ENCODE results near the gene GALNT16.
A peak's percentile ranks its signal among the peaks of the same experiment; 100 is the strongest.

GALNT16 gene

GRCh38 chr14:69345402-69345801, 85.4 kb downstream of the GALNT16 start:
- DNase-seq = no peak

GRCh38 chr14:69346710-69347109, 86.8 kb downstream of the GALNT16 start:
- DNase-seq = peak; percentile 15 to 37

GRCh38 chr14:69349091-69349777, 89.3 kb downstream of the GALNT16 start:
- DNase-seq = no peak

- DNase-seq = no peak
Measured at GRCh38 chr14:69350892-69351291, 90.9 kb downstream of the GALNT16 start.

- no peak for DNase-seq
Measured at GRCh38 chr14:69351385-69351784, 91.4 kb downstream of the GALNT16 start.

GRCh38 chr14:69351911-69352310, 92.0 kb downstream of the GALNT16 start:
- no peak for DNase-seq

- DNase-seq = no peak
Measured at GRCh38 chr14:69353168-69353567, 93.2 kb downstream of the GALNT16 start.

- peak in 1 of 2 experiments; percentile 35 for DNase-seq
Measured at GRCh38 chr14:69354383-69355153, 94.6 kb downstream of the GALNT16 start.

- DNase-seq = no peak
Measured at GRCh38 chr14:69355154-69355597, 95.2 kb downstream of the GALNT16 start.

- DNase-seq = peak; percentile 18 to 57
Measured at GRCh38 chr14:69355607-69356281, 95.8 kb downstream of the GALNT16 start.

GRCh38 chr14:69356903-69357543, 97.1 kb downstream of the GALNT16 start:
- DNase-seq = no peak

- no peak for DNase-seq
Measured at GRCh38 chr14:69357544-69358200, 97.7 kb downstream of the GALNT16 start.

- DNase-seq = no peak
Measured at GRCh38 chr14:69358233-69358963, 98.4 kb downstream of the GALNT16 start.

- DNase-seq = no peak
Measured at GRCh38 chr14:69358966-69359365, 99.0 kb downstream of the GALNT16 start.

- DNase-seq = peak; percentile 48 to 73
Measured at GRCh38 chr14:69360438-69361108, 100.6 kb downstream of the GALNT16 start.

GRCh38 chr14:69363055-69363454, 103.1 kb downstream of the GALNT16 start:
- DNase-seq = peak in 1 of 2 experiments; percentile 31

- DNase-seq = no peak
Measured at GRCh38 chr14:69363964-69364363, 104.0 kb downstream of the GALNT16 start.

GRCh38 chr14:69364378-69364777, 104.4 kb downstream of the GALNT16 start:
- no peak for DNase-seq

GRCh38 chr14:69366069-69366468, 106.1 kb downstream of the GALNT16 start:
- no peak for DNase-seq

GRCh38 chr14:69366761-69367160, 106.8 kb downstream of the GALNT16 start:
- DNase-seq = no peak

- DNase-seq = no peak
Measured at GRCh38 chr14:69368381-69368780, 108.4 kb downstream of the GALNT16 start.

All from NCI-H524 (cell line).